GM18517 (cell line): Measurements from ENCODE around the gene C16orf89.

Experiments
- ATAC-seq: cut with Tn5 transposase; IDR thresholded peaks from one replicate; pipeline ENCODE4 v1.9.1; 2021; ENCODE audit warnings: mild to moderate bottlenecking, moderate library complexity; ENCODE audit not compliant: unreplicated experiment

Gene C16orf89

DNA sequence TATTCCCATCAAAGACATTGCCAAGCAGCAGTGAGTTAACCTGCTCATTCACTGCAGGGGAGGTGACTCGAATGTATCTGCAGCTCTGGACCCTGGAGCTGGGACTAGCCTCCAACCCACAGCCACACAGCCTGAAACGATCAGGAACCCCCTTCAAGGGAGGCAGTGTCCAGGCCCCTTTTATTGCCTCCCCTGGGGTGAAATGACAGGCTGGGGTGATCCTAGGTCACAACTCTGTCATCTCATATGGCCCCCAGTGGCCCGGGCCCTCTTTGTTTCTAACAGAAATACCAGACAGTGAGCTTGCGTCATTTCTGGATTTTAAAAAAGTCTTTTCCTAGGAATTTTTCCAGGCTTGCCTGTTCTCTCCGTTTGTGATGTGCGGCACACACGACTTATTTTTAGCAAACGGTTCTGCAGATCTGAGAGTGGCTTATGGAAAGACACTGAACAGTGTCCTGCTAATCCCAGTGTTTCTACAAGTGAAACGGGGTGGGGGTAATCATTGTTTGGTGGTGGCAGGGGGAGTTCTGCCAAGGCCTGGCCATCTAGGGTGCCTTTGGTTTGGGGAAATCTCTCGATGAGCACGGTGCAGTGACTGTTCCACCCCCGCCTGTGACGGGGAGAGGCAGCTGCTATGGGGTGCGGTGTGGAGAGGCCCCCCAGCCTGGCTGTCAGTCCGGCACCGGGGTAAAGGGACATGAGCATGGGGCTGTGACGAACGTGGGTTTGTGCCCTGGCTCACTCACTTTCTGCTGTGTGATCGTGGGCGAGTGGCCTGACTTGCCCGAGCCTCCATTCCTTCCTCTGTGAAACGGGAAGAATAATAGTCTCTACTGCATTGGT is 59.2 kb downstream of the C16orf89 start:
- no peak for ATAC-seq

DNA sequence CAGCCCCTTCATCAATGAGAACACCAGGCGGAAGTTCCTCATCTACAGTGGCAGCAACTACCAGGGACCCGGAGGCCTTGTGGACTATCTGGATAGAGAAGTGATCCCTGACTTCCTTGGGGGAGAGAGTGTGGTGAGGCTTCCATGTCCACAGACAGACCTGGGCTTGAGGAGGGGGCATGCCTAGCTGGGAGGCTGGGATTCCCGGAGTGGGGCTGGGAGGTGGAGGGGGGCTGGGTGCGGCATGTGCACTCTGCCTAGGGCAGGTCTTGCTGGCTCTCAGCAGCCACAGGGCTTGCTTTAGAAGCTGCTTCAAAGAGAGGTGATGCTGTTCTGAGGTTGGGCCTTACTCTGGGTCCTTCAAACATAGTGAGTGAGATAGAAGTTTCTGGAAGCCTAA is 59.8 kb downstream of the C16orf89 start:
- ATAC-seq: no peak

GRCh38 chr16:5004311-5004710 is 61.4 kb downstream of the C16orf89 start:
- ATAC-seq: no peak

DNA sequence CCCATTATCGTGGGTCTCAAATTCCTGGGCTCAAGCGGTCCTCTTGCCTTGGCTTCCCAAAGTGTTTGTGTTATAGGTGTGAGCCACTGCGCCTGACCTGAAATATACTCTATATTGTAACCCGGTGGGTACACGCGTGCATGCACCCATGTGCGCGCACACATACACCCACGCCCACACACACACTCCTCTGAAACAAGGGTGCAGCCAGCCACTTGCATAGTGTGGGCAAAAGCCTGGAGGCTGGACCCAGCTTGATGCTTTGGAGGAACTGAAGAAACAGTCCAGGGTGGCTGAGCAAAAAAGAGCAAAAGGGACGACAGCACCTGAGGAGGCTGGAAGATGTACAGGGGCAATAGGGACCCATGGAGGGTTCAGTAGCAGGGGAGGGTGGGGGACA is 61.9 kb downstream of the C16orf89 start:
- ATAC-seq: no peak

DNA sequence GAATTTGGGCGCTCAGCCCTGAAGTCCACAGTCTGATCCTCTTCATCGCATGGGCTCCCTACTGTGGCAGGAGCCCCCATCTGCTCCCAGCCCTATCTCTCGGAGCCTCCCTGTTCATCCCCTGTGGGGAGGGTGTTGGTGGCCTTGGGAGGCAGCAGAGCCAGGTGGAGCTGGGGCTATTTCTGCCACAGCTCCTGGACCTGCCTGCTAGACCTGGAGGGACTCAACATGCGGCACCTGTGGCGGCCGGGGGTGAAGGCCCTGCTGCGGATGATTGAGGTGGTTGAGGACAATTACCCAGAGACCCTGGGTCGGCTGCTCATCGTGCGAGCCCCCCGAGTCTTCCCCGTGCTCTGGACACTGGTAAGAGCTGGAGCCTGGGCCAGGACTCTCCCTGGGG is 62.5 kb downstream of the C16orf89 start:
- no peak for ATAC-seq

DNA sequence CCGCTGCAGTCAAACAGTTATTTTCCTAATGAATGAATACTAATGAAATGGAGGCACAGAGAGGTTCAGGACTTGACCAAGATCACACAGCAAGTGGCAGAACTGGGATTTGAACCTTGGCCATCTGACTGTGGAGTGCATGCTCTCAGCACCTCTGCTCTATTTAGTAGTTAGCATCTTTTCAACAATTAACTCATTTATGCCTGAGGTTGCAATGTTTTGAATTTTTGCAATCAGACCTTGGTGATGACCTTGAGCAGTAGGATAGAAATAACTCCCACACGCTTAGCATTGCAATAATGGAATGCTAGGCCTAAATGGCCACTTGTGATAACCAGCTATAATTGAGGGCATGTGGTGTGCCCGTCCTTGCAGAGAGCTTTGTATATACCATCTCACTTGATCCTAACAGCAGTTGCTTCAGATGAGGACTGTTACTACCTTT is 63.0 kb downstream of the C16orf89 start:
- no peak for ATAC-seq

GRCh38 chr16:5001986-5002385 is 63.8 kb downstream of the C16orf89 start:
- ATAC-seq: no peak

DNA sequence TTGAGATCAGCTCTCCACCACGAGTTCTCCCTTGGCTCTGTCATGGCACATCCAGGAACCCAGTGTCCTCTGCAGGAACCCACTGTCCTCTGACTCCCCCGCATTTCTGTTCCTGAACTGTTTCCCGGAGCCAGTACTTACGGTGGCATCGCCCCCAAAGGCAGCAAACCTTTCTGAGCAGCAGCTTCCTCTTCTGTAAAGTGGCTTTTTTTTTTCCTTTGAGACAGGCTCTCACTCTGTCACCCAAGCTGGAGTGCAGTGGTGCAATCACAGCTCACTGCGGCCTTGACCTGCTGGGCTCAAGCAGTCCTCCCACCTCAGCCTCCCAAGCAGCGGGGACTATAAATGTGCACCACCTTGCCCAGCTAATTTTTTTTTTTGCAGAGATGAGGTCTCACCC is 64.2 kb downstream of the C16orf89 start:
- no peak for ATAC-seq

- no peak for ATAC-seq
Observed at GRCh38 chr16:5000573-5001001, 65.2 kb downstream of the C16orf89 start.

DNA sequence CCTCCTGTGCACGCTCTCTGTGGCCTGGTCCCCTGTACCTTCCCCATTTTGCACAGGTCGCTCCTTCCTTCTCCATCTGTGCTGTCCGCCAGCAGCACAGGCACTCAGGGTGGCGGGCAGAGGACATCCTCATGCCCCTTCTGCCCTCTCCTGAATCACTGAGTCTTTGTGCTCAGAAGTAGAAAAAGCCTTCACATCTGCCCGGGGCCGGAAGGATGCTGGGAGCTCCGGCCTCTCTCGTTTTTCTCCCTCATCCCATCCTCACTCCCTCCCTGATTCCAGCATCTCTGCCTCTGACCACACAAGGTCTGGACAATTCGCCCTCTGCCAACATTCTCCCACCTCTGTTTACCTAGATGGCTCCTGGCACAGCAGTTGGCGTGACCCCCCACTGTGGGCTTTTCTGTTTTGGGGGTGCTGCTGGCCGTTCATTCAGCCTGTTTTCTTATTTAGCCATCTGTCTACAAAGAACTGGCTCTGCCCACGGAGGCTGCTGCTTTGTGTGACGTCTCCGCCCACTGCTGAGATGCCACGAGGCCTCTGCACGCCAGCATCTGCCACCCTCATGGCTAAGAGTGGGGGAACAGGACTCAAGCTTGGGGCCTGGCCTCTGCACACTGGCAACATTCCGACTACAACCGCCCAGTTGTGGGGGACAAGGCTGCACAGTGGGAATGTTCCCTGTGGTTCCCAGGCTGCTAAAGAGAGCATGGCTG is 70.9 kb downstream of the C16orf89 start:
- ATAC-seq: no peak
